GM19239 (cell line): ENCODE measurements around the gene PKD2L2.
A peak's percentile ranks its signal among the peaks of the same experiment; 100 is the strongest.
"Not testable (repeated sequence)": the region's sequence is repeated elsewhere in the genome, so short reads cannot be mapped to it uniquely, and the experiment has no call there.

Experiments used
- DNase-seq: peaks from one replicate; pipeline ENCODE4 v3.0.0; 2011; ENCODE audit warnings: low spot score; ENCODE audit not compliant: insufficient read length
- FAIRE-seq: peaks from 2 replicates; lab custom pipeline; 2011; peaks lifted over from hg19 to GRCh38; lab: Jason Lieb, UNC

The PKD2L2 gene

GRCh38 chr5:137888863-137889759 is at the start of gene PKD2L2:
Gene PKD2L2 (plus strand): TSS chr5:137889457. CDS start chr5:137889492, 35 bp downstream.
- peak; percentile 53 for DNase-seq
- peak; percentile 94 for FAIRE-seq

DNA sequence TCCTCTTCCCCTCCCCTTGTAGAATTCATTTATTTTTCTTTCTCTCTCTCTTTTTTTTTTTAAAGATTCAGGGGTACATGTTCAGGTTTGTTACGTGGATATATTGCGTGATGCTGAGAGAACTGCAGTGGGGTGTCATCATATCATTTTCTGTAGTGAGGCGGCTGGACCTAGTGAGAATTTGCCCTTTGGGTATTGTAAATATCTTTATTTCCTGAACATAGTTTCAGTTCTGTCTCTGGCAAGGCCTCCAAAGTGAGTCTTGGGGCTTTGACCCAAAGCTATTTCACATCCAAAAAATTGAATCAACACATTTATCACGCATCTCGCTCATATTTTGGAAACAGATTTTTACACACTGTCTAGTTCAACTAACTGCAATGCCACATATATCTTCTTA is 47.0 kb upstream of the PKD2L2 start:
- FAIRE-seq (no peak), DNase-seq (no peak)

DNA sequence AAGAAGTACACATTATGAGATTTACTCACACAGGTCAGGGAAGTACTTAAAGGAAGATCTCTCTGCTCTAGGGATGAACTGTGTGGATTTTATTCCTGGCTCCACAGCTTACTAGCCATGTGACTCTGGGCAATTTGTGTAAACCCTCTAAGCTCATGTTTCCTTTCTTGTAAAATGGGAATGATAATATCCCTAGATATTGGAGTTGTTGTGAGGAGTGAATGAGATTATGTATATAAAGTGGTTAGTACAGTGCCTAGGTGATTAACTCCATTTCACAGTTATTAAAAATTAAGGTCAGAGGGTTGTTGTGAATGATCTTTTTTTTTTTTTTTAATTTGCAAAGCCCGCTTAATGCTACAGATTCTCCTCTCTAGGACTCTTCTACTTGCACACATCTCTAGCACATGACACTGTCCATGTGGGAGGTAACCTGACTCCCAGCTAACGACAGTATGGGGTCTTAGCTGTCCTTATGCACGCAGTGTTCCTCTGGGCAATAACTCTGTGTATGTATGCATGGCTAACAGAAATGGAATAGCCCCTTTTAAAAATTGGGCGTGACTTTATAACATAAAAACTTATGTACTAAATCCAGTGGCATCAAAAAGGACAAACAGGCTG is 45.5 kb upstream of the PKD2L2 start:
- no peak for FAIRE-seq

DNA sequence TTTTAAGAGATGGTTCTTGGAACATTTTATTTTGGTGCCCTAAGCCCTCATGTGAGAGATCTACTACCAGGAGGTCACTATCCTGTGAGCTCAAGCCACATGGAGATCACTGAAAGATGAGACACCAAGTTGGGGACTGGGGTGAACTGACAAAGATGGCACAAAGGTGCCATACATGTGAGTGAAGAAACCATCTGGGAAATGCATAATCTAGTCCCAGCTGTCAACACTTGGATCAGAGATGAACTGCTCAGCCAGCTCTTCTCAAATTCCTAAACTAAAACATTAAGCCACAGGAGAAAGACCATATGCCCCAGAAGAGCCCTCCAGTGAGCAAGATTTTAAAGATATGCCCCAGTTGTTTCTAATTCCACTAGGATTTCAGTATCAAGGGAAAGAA is 43.8 kb upstream of the PKD2L2 start:
- FAIRE-seq (no peak), DNase-seq (no peak)

More for the DNA sequence above, 45.5 kb upstream of the PKD2L2 start:
- DNase-seq, result no peak

DNA sequence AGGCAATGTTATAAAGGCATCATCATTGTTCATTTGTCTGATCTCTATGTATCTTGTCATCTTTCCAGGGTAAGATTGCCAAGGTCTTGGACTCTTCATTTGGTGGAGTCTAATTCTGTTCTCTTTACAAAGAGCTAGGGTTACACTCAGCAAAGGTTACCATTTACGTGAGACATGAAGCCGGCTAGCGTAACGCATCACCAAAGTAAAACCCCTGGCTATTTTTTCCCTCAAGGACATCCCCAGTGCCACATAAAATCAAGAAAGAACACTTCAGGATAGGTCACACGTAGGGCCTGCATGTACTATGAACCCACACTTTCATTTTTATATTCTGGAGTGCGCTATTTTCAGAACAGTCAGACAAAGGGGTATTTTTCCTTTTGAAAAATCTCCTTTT is 41.6 kb upstream of the PKD2L2 start:
- peak; percentile 86 for FAIRE-seq
- no peak for DNase-seq

DNA sequence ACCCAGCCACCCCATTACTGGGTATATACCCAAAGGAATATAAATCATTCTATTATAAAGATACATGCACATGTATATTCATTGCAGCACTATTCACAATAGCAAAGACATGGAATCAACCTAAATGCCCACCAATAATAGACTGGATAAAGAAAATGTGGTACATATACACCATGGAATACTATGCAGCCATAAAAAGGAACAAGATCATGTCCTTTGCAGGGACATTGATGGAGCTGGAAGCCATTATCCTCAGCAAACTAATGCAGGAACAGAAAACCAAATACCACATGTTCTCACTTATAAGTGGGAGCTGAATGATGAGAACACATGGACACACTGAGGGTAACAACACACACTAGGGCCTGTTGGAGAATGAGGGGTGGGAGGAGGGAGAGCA is 36.1 kb upstream of the PKD2L2 start:
- FAIRE-seq, DNase-seq: not testable (repeated sequence)

DNA sequence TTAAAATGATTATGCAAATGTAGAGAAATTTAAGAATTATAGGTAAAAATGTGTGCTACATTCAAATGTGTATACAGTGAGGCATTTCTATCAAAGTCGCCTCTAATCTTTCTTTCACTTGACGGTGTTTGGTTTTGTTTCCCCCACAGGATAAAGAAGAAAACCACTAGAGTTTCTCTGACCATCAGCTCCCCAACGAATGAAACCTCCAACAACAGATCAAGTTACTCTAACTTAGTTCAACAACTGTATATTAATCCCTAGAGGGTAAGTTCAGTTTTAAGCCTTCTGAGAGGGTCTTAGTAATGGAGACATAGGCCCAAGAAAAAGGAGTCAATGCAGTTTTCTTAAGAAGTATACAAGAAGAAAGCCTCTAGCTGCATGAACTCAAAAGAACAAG is 33.1 kb upstream of the PKD2L2 start:
- DNase-seq, result no peak
- peak; percentile 92 for FAIRE-seq

DNA sequence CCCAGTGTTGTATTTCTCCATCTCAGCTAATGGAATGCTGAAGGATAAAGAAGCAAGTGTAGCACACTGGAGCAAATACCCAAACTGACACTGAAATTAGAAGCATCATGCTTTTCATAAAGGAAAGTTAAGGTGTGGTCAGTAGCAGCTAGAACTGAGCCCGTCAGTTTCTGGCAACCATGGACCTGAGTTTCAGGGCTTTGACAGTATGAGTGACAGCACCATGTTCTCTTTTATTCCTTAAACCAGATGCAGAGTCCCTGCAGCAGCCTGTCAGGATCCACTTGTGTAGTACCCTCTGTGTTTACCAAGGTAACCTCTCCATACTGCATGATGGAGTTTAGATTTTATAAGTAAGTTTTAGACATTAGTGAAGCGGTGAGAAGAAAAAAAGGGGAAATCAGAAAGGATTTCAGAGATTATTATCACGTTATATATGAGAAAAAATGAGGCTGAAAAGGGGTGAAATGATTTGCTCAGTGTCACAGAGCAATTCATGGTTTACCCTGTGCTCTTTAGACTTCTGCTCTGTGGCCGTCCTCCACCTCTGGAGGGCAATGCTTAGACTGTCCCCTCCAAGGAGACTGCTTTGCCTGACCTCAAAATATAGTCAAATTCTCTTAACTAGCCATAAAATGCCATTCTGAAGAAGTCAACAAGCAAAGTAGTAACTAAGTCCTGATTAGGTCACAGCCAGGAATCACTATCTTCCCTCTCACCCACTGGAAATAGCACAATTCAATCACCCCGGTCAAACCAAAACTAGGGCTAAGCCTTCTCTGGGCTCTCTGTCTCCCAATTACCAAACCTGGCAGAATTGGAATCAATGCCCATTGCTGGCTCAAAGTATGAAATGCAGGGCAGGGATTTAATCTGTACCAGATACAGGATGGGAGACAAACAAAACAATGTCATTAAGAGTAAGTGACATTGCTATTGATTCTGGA is 32.1 kb upstream of the PKD2L2 start:
- DNase-seq (no peak), FAIRE-seq (peak; percentile 83)

- DNase-seq, result no peak
- peak; percentile 92 for FAIRE-seq
Measured at GRCh38 chr5:137858223-137858916, 30.9 kb upstream of the PKD2L2 start.

GRCh38 chr5:137858954-137859353 is 30.3 kb upstream of the PKD2L2 start:
- FAIRE-seq, result no peak

DNA sequence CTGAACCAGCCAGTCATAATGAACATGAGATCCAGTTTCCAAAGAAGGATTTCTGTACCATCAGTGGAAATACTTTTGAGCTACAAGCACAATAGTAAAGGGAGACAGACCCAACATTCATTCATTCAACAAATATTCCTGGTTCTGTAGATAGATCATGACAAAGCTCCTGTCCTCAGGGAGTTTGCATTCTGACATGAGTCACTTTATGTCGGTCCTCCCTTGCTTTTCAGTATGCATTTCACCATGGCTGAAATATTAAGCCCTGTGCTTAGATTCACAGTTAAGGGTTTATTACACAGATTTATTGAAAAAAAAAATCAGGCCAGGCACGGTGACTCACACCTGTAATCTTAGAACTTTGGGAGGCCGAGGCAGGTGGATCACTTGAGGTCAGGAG is 27.0 kb upstream of the PKD2L2 start:
- FAIRE-seq, result no peak
- no peak for DNase-seq

More at GRCh38 chr5:137858954-137859353, 30.3 kb upstream of the PKD2L2 start:
- DNase-seq, result no peak

DNA sequence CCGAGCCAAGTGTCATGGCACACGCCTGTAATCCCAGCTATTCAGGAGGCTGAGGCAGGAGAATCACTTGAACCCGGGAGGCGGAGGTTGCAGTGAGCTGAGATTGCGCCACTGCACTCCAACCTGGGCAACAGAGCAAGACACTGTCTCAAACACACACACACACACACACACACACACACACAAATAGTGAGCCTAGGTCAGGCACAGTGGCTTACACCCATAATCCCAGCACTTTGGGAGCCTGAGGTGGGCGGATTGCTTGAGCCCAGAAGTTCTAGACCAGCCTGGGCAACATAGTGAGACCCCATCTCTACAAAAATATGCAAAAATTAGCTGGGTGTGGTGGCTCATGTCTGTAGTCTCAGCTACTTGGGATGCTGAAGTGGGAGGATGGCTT is 25.6 kb upstream of the PKD2L2 start:
- not testable (repeated sequence) for DNase-seq, FAIRE-seq

- FAIRE-seq (no peak), DNase-seq (no peak)
Measured at GRCh38 chr5:137866541-137867388, 22.5 kb upstream of the PKD2L2 start.

DNA sequence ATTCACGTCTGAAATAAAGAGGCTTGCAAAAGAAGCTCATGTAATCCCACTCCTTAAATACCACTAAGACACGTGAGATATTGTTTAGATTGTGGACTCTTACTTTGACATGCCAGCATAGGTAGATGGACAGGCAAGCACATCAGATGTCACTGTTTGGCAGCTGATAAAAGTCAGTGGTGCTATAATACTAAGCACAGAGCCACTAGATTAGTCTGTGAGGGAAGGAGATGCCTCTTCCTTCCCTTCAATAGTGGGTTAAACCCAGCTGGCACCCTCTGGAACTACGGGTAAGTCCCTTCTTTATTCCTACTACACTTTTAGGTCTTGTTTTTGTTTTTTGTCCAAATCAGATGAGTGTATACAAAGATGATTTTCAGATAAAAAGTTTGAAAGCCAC is 21.6 kb upstream of the PKD2L2 start, which contains the start of gene MYOT:
Gene MYOT, plus strand, starts transcription at position 197 of the 400 bp plus-strand sequence. CDS start 2,792 bp downstream, outside the sequence.
- DNase-seq (no peak), FAIRE-seq (no peak)

DNA sequence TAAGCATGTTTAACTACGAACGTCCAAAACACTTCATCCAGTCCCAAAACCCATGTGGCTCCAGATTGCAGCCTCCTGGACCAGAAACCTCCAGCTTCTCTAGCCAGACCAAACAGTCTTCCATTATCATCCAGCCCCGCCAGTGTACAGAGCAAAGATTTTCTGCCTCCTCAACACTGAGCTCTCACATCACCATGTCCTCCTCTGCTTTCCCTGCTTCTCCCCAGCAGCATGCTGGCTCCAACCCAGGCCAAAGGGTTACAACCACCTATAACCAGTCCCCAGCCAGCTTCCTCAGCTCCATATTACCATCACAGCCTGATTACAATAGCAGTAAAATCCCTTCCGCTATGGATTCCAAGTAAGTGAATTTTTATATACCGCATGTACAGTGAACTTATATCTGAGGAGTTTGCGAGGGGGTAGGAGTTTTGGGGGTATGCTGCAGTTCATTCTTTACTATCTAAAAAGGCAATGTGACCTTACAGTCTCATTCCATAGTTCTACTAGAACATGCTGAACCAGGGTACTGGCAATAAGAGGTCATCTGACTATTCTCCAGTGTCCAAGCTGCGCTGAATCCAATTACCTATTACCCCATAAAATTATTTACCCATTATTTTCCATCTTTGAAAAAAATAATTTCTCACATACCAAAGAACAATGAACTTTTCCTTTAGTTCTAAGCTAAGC is 18.5 kb upstream of the PKD2L2 start:
- FAIRE-seq (no peak), DNase-seq (no peak)

DNA sequence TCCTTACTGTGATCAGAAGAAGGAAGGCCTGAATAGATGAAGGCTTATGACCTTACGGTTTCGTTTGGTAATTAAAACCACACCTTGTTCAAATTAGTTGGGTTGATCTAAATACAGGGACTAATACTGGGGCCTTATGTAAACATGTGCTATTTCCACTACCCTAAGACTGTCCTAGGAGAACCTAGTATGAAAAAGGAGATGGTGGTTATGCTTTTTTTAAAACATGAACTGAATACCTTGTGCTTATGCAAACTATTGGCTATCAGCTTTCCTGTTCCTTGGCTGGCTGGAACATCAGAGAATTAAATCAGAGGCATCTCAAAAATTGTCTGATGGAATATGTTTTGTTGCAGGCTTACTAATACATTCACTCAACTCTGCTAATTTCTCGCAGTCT is 17.7 kb upstream of the PKD2L2 start:
- FAIRE-seq (peak; percentile 45), DNase-seq (no peak)

GRCh38 chr5:137872466-137872865 is 16.8 kb upstream of the PKD2L2 start:
- FAIRE-seq, result no peak
- no peak for DNase-seq

DNA sequence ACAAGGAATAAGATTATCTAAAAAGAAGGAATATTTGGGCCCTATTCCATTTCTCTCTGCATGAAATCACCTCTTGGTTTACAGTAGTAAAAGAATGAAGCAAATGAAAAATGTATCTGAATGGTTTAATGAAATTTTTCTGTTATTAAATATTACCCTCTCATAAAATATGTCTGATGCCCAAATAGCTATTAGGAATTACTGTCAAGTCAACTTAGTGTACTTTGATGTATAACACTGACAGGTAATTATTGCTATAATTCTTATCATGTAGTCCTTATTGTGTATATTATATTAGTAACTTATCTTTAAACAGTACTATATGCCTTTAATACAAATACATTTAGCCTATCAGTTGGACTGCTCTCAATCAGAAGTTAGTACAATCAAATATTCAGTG is 13.2 kb upstream of the PKD2L2 start:
- no peak for FAIRE-seq
- no peak for DNase-seq
